Mesenchymal stem cell (in vitro differentiated cells and primary cell): ENCODE measurements around the gene MIPEP.

Experiments used
- DNase-seq: peaks from one replicate; pipeline ENCODE4 v3.0.0-alpha.2; 2013
- H2AFZ ChIP-seq: one replicate; pipeline ENCODE4 v1.6.1; 2013; ENCODE audit warnings: low read depth, mild to moderate bottlenecking, control low read depth, inconsistent platforms, low read length, moderate library complexity
- H2AK5ac ChIP-seq: 2 replicates; pipeline ENCODE4 v1.6.1; 2013; ENCODE audit warnings: low read length, moderate library complexity, mild to moderate bottlenecking, inconsistent platforms; ENCODE audit not compliant: severe bottlenecking
- H2BK120ac ChIP-seq: one replicate; pipeline ENCODE4 v1.6.1; 2013; ENCODE audit warnings: low read depth, mild to moderate bottlenecking, inconsistent platforms, low read length, moderate library complexity
- H2BK12ac ChIP-seq, 2 experiments: one replicate each; pipeline ENCODE4 v1.6.1; 2013; ENCODE audit warnings: inconsistent platforms in 2 of 2, low read length in 2 of 2, mild to moderate bottlenecking in 2 of 2, moderate library complexity in 2 of 2, control low read depth in 1 of 2
- H2BK15ac ChIP-seq: one replicate; pipeline ENCODE4 v1.6.1; 2013; ENCODE audit warnings: mild to moderate bottlenecking, low read depth, inconsistent platforms; ENCODE audit not compliant: poor library complexity, severe bottlenecking
- H2BK5ac ChIP-seq: 2 replicates; pipeline ENCODE4 v1.6.1; 2013; ENCODE audit warnings: low read depth, mild to moderate bottlenecking, low read length, control low read depth, inconsistent platforms; ENCODE audit not compliant: poor library complexity, severe bottlenecking
- H3K14ac ChIP-seq, 2 experiments: one replicate each; pipeline ENCODE4 v1.6.1; 2013; ENCODE audit warnings: inconsistent platforms in 2 of 2, low read length in 2 of 2, control low read depth in 1 of 2, mild to moderate bottlenecking in 1 of 2, moderate library complexity in 1 of 2
- H3K18ac ChIP-seq, 2 experiments: one replicate each; pipeline ENCODE4 v1.6.1; 2013; ENCODE audit warnings: inconsistent platforms in 2 of 2, low read length in 2 of 2, control low read depth in 1 of 2, low read depth in 1 of 2, mild to moderate bottlenecking in 1 of 2
- H3K23ac ChIP-seq, 2 experiments: one replicate each; pipeline ENCODE4 v1.6.1; 2013; ENCODE audit warnings: inconsistent platforms in 2 of 2, low read length in 2 of 2, mild to moderate bottlenecking in 2 of 2, moderate library complexity in 2 of 2, control low read depth in 1 of 2
- H3K27ac ChIP-seq: 2 replicates; pipeline ENCODE4 v1.5.1; 2013; ENCODE audit warnings: mild to moderate bottlenecking, moderate library complexity, low read length, control low read depth, inconsistent platforms; ENCODE audit not compliant: poor library complexity, severe bottlenecking
- H3K27me3 ChIP-seq, 2 experiments: 2 replicates each; pipeline versions ENCODE4 v1.6.1 to v1.7.0; 2013; ENCODE audit warnings: low read length in 2 of 2, mild to moderate bottlenecking in 2 of 2, moderate library complexity in 2 of 2, control low read depth in 1 of 2, inconsistent platforms in 1 of 2; ENCODE audit not compliant: control insufficient read depth in 1 of 2, insufficient read depth in 1 of 2
- H3K36me3 ChIP-seq, 2 experiments: 2 replicates each; pipeline versions ENCODE4 v1.6.1 to v1.7.0; 2013; ENCODE audit warnings: low read length in 2 of 2, control low read depth in 1 of 2, inconsistent platforms in 1 of 2, low read depth in 1 of 2, mild to moderate bottlenecking in 1 of 2; ENCODE audit not compliant: insufficient read depth in 2 of 2, control insufficient read depth in 1 of 2
- H3K4ac ChIP-seq, 2 experiments: one replicate each; pipeline ENCODE4 v1.6.1; 2013; ENCODE audit warnings: inconsistent platforms in 2 of 2, low read length in 2 of 2, mild to moderate bottlenecking in 2 of 2, moderate library complexity in 2 of 2, control low read depth in 1 of 2, low read depth in 1 of 2
- H3K4me1 ChIP-seq: 2 replicates; pipeline ENCODE4 v1.6.1; 2013; ENCODE audit warnings: low read depth, low read length, control low read depth; ENCODE audit not compliant: control insufficient read depth, insufficient read depth
- H3K4me2 ChIP-seq: 2 replicates; pipeline ENCODE4 v1.6.1; 2013; ENCODE audit warnings: low read length, mild to moderate bottlenecking, inconsistent platforms; ENCODE audit not compliant: poor library complexity, severe bottlenecking
- H3K4me3 ChIP-seq, 2 experiments: 2 replicates each; pipeline versions ENCODE4 v1.5.1 to v1.7.0; 2013; ENCODE audit warnings: low read length in 2 of 2, mild to moderate bottlenecking in 2 of 2, control low read depth in 1 of 2, low read depth in 1 of 2; ENCODE audit not compliant: insufficient read depth in 1 of 2
- H3K79me1 ChIP-seq: replicated peaks from 2 replicates; pipeline ENCODE4 v1.6.1; 2013; ENCODE audit warnings: mild to moderate bottlenecking, control low read depth, low read length, inconsistent platforms; ENCODE audit not compliant: poor library complexity, severe bottlenecking
- H3K9ac ChIP-seq: 2 replicates; pipeline ENCODE4 v1.7.0; 2013; ENCODE audit warnings: mild to moderate bottlenecking, low read length, moderate library complexity
- H3K9me3 ChIP-seq: 2 replicates; pipeline ENCODE4 v1.7.0; 2013; ENCODE audit warnings: mild to moderate bottlenecking, low read length; ENCODE audit not compliant: control insufficient read depth
- H4K8ac ChIP-seq: one replicate; pipeline ENCODE4 v1.6.1; 2013; ENCODE audit warnings: inconsistent platforms, mild to moderate bottlenecking, low read length, moderate library complexity
- H4K91ac ChIP-seq: one replicate; pipeline ENCODE4 v1.6.1; 2013; ENCODE audit warnings: mild to moderate bottlenecking, low read length, inconsistent platforms
- WGBS: methylation state at CpG from one replicate; pipeline ENCODE4 v1.1.7; 2013; ENCODE audit warnings: mixed read lengths; 5-methylcytosine and 5-hydroxymethylcytosine counted together

Gene MIPEP

DNA sequence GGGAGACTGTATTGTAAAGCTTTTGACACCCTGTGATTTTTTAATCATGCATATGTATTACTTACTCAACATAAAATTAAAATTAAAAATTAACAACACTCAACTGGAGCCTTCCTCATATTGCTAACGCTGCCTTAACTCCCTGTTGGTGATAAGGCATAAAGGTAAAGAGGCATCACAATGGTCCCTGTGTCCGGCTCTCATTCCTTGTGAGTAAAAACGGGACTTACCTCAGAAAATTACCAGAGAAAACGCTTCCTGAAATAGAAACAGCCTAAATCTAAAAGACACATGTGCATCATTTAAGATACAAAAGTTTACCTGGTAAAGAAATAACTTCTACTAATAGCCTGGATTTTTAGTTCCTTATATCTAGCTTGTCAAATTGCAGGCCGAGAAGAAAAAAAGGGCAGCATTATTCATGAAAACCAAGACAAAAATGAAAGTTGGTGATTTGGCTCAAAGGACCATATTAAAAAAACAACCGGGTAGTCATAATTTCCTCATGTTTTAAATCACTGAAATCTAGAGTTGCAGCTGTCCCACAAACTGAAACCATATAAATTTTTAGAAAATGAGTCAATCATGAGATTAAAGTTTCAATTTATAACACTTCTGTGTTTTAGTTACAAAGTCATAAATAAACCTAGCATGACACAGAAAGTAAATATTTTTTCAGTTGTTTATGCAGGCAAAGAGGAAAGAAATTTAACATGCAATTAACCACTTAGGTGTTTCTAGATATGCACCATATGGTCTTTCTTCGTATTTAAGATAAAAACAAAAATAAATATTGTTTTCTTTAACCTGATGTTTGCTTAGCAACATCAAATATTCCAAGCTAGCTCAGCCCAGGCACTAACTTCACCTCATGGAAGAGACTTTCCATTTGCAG is 94.7 kb downstream of the MIPEP start:
- Histone ChIP-seq H4K91ac (no peak overlapping the region), H3K4me3 (peak overlapping the region in 1 of 2 experiments; percentile 42), H3K14ac (no peak overlapping the region), H2BK12ac (no peak overlapping the region), H3K4me2 (no peak overlapping the region), H2AK5ac (no peak overlapping the region), H2BK120ac (no peak overlapping the region), H2BK15ac (no peak overlapping the region), H3K4ac (no peak overlapping the region), H3K9me3 (no peaks in the 10 kb centered on the region), H3K27ac (peak overlapping the region; percentile 53), H2AFZ (no peak overlapping the region), H3K4me1 (peaks cover 14% of the 10 kb centered on the region), H3K9ac (peak overlapping the region; percentile 80), H3K27me3 (no peaks in the 10 kb centered on the region), H4K8ac (no peak overlapping the region), H3K79me1 (peaks cover 1% of the 10 kb centered on the region), H3K23ac (no peak overlapping the region), H3K18ac (no peak overlapping the region), H3K36me3 (peaks cover 0 to 5% of the 10 kb centered on the region in 2 experiments), H2BK5ac (no peak overlapping the region)
- peak; percentile 71 for DNase-seq
- WGBS = 87% methylated on average over 2 of the region's 7 CpGs

DNA sequence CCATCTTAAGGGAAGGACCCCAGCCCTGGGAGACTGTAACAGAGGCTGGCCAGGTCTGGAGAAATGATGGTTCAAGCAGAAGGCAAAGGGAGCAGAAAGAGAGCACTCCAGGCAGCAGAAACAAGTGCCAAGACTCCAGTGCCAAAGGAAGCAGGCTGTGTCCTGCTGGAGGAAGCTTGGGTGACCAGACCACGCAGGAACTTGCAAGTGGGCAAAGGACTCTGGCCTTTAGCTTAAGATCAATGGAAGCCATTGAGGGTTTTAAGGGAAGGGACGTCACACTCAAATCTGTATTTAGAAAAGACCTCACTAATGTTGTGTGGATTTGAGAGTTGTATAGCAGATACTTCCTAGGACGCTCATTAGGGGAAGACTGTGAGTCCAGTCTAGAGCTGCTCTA is 95.5 kb downstream of the MIPEP start:
- Histone ChIP-seq H3K9me3 (no peaks in the 10 kb centered on the region), H2AK5ac (peak overlapping the region; percentile 80), H3K18ac (peak overlapping the region; percentile 72 to 83), H2BK120ac (no peak overlapping the region), H3K4me2 (no peak overlapping the region), H2BK12ac (peak overlapping the region; percentile 28 to 84), H3K9ac (no peak overlapping the region), H2AFZ (no peak overlapping the region), H2BK5ac (no peak overlapping the region), H3K36me3 (peaks cover 0 to 5% of the 10 kb centered on the region in 2 experiments), H3K4ac (peak overlapping the region in 1 of 2 experiments; percentile 64), H3K4me1 (peaks cover 14% of the 10 kb centered on the region), H3K14ac (peak overlapping the region in 1 of 2 experiments; percentile 74), H4K8ac (peak overlapping the region; percentile 7), H3K27me3 (no peaks in the 10 kb centered on the region), H3K4me3 (no peak overlapping the region), H4K91ac (no peak overlapping the region), H3K79me1 (peaks cover 1% of the 10 kb centered on the region), H3K27ac (no peak overlapping the region), H3K23ac (no peak overlapping the region), H2BK15ac (no peak overlapping the region)
- 96% methylated on average over 3 of the region's 3 CpGs for WGBS
- DNase-seq = no peak

GRCh38 chr13:23792680-23793079 is 96.5 kb downstream of the MIPEP start:
- WGBS = 86% methylated on average over 1 of the region's 1 CpG
- Histone ChIP-seq H3K4me1 (peaks cover 14% of the 10 kb centered on the region), H3K23ac (no peak overlapping the region), H4K8ac (no peak overlapping the region), H3K36me3 (no peaks in the 10 kb centered on the region), H3K9me3 (no peaks in the 10 kb centered on the region), H3K9ac (no peak overlapping the region), H3K4me2 (no peak overlapping the region), H2BK5ac (no peak overlapping the region), H3K14ac (no peak overlapping the region), H2AFZ (no peak overlapping the region), H4K91ac (no peak overlapping the region), H2BK12ac (no peak overlapping the region), H2AK5ac (no peak overlapping the region), H3K27me3 (no peaks in the 10 kb centered on the region), H3K18ac (no peak overlapping the region), H3K27ac (no peak overlapping the region), H3K4me3 (no peak overlapping the region), H3K79me1 (peaks cover 1% of the 10 kb centered on the region), H2BK15ac (no peak overlapping the region), H2BK120ac (no peak overlapping the region), H3K4ac (no peak overlapping the region)
- DNase-seq = no peak

GRCh38 chr13:23790577-23791170 is 98.5 kb downstream of the MIPEP start:
- no peak overlapping the region for H3K18ac ChIP-seq
- no peak overlapping the region for H2BK15ac ChIP-seq
- DNase-seq = peak; percentile 65
- H4K91ac ChIP-seq = no peak overlapping the region
- H3K9me3 ChIP-seq = no peaks in the 10 kb centered on the region
- peak overlapping the region; percentile 42 for H3K27ac ChIP-seq
- H3K4me1 ChIP-seq = peaks cover 9% of the 10 kb centered on the region
- WGBS = 26% methylated on average over 2 of the region's 2 CpGs
- H2BK120ac ChIP-seq = no peak overlapping the region
- H4K8ac ChIP-seq = no peak overlapping the region
- no peak overlapping the region for H3K23ac ChIP-seq
- no peaks in the 10 kb centered on the region for H3K27me3 ChIP-seq
- H2AFZ ChIP-seq = no peak overlapping the region
- peak overlapping the region in 1 of 2 experiments; percentile 43 for H2BK12ac ChIP-seq
- no peak overlapping the region for H2BK5ac ChIP-seq
- no peak overlapping the region for H3K4ac ChIP-seq
- H3K4me2 ChIP-seq = no peak overlapping the region
- peaks cover 1% of the 10 kb centered on the region for H3K79me1 ChIP-seq
- peaks cover 0 to 2% of the 10 kb centered on the region in 2 experiments for H3K36me3 ChIP-seq
- H3K14ac ChIP-seq = peak overlapping the region in 1 of 2 experiments; percentile 19
- no peak overlapping the region for H3K4me3 ChIP-seq
- H2AK5ac ChIP-seq = no peak overlapping the region
- peak overlapping the region; percentile 4 for H3K9ac ChIP-seq
